MM.1S (cell line): ENCODE results near the gene PSMG3.
A peak's percentile ranks its signal among the peaks of the same experiment; 100 is the strongest.

Experiments
- DNase-seq: peaks from one replicate; pipeline ENCODE4 v3.0.0-alpha.2; 2015
- H2AFZ ChIP-seq: fragments of 300-600 bp; sonication (generic); 2 replicates; pipeline ENCODE4 v1.6.0; 2016; ENCODE audit warnings: antibody characterized with exemption, low read length
- H3F3A ChIP-seq: fragments of 300-600 bp; sonication (generic); 2 replicates; pipeline ENCODE4 v1.6.1; 2016; ENCODE audit warnings: mild to moderate bottlenecking, antibody characterized with exemption, low read length, moderate library complexity, mixed read lengths; ENCODE audit not compliant: insufficient read depth
- H3K27ac ChIP-seq: fragments of 300-600 bp; sonication (generic); 2 replicates; pipeline ENCODE4 v1.5.1; 2016; ENCODE audit warnings: mild to moderate bottlenecking, low read length
- H3K27me3 ChIP-seq: fragments of 300-600 bp; sonication (generic); replicated peaks from 2 replicates; pipeline ENCODE4 v1.6.0; 2016; ENCODE audit warnings: low read length; ENCODE audit not compliant: insufficient read depth
- H3K36me3 ChIP-seq: fragments of 300-600 bp; sonication (generic); replicated peaks from 2 replicates; pipeline ENCODE4 v1.6.1; 2016; ENCODE audit warnings: mild to moderate bottlenecking, low read length, mixed read lengths; ENCODE audit not compliant: insufficient read depth
- H3K4me1 ChIP-seq: fragments of 300-600 bp; sonication (generic); 2 replicates; pipeline ENCODE4 v1.6.1; 2016; ENCODE audit warnings: low read length, mixed read lengths
- H3K4me2 ChIP-seq: fragments of 300-600 bp; sonication (generic); 2 replicates; pipeline ENCODE4 v1.6.0; 2016; ENCODE audit warnings: low read depth, low read length
- H3K4me3 ChIP-seq: fragments of 300-600 bp; sonication (generic); 2 replicates; pipeline ENCODE4 v1.5.1; 2016; ENCODE audit warnings: low read length, mixed read lengths
- H3K79me2 ChIP-seq: fragments of 300-600 bp; sonication (generic); 2 replicates; pipeline ENCODE4 v1.6.1; 2016; ENCODE audit warnings: mixed run types, low read length, mixed read lengths
- H3K9ac ChIP-seq: fragments of 300-600 bp; sonication (generic); 2 replicates; pipeline ENCODE4 v1.6.1; 2016; ENCODE audit warnings: low read length, mixed read lengths
- H3K9me2 ChIP-seq: fragments of 300-600 bp; sonication (generic); replicated peaks from 2 replicates; pipeline ENCODE4 v1.6.1; 2016; ENCODE audit warnings: mild to moderate bottlenecking, low read length, mixed read lengths; ENCODE audit not compliant: insufficient read depth
- H3K9me3 ChIP-seq: fragments of 300-600 bp; sonication (generic); replicated peaks from 2 replicates; pipeline ENCODE4 v1.6.1; 2016; ENCODE audit warnings: mild to moderate bottlenecking, low read length, mixed read lengths; ENCODE audit not compliant: insufficient read depth
- H4K20me1 ChIP-seq: fragments of 300-600 bp; sonication (generic); 2 replicates; pipeline ENCODE4 v1.6.1; 2016; ENCODE audit warnings: mild to moderate bottlenecking, low read length, moderate library complexity, mixed read lengths; ENCODE audit not compliant: insufficient read depth
- EZH2 ChIP-seq: fragments of 300-600 bp; sonication (generic); optimal IDR thresholded peaks from 2 replicates; pipeline ENCODE3; 2017; ENCODE audit warnings: low read depth, mild to moderate bottlenecking, antibody characterized with exemption, low read length, mixed read lengths
- EZH2phosphoT487 ChIP-seq: fragments of 300-600 bp; sonication (generic); IDR thresholded peaks from 2 replicates; pipeline ENCODE4 v1.6.1; 2018; ENCODE audit warnings: antibody characterized with exemption, low read length
- TF ChIP-seq, protein P1 (sequence below): fragments of 300-600 bp; sonication (generic); IDR thresholded peaks from 2 replicates; pipeline ENCODE4 v1.5.1; 2016; ENCODE audit warnings: antibody characterized with exemption, low read length, mixed read lengths

The PSMG3 gene

DNA sequence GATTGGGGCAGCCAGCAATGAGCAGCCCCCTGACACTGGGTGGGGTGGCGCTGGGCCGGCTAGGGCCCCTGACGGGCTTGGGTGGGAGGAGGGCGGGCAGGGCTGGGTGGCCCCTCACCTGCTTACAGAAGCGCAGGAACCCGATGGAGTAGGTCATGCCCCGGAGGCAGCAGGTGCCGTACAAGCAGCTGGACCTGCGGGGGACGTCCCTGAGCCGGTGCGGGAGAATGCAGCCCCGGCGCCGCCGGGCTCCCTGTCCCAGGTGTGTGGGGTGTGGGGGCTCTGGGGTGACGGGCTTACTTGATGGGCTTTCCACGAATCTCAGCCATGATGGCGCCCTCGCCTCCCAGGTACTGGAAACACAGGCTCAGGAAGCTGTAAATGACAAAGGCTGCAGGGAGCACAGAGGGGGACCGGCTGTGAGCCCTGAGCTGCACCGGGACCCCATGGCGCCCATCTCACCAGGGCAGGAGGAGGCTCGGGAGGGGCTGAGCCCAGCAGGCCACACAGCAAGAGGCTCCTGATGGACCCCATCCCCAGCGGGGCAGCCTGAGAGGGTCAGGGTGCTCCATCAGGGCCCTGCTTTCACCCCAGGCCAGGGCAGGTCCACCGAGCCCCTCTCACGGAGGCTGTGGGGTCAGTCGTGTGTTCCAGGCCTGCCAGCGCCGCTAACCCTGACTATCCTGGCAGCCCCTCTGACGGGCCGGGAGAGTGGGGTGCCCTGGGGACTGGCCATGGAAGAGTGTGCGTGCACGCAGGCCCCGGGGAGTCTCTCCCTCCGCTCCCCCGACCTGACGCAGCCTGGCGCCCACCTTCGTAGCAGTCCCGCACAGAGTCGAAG lies 19.6 kb downstream of the PSMG3 start:
- no peak overlapping the region for H3K4me3 ChIP-seq
- no peak overlapping the region for H3K4me2 ChIP-seq
- TF ChIP-seq EZH2: no peak
- no peak for TF ChIP-seq EZH2phosphoT487
- TF ChIP-seq, protein P1, sequence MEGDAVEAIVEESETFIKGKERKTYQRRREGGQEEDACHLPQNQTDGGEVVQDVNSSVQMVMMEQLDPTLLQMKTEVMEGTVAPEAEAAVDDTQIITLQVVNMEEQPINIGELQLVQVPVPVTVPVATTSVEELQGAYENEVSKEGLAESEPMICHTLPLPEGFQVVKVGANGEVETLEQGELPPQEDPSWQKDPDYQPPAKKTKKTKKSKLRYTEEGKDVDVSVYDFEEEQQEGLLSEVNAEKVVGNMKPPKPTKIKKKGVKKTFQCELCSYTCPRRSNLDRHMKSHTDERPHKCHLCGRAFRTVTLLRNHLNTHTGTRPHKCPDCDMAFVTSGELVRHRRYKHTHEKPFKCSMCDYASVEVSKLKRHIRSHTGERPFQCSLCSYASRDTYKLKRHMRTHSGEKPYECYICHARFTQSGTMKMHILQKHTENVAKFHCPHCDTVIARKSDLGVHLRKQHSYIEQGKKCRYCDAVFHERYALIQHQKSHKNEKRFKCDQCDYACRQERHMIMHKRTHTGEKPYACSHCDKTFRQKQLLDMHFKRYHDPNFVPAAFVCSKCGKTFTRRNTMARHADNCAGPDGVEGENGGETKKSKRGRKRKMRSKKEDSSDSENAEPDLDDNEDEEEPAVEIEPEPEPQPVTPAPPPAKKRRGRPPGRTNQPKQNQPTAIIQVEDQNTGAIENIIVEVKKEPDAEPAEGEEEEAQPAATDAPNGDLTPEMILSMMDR: no peak
- no peaks in the 10 kb centered on the region for H3K4me1 ChIP-seq
- H3K36me3 ChIP-seq: no peaks in the 10 kb centered on the region
- no peak overlapping the region for H2AFZ ChIP-seq
- no peak for DNase-seq
- no peak overlapping the region for H3K27ac ChIP-seq
- no peaks in the 10 kb centered on the region for H3K9me3 ChIP-seq
- H3K9me2 ChIP-seq: no peaks in the 10 kb centered on the region
- H3K9ac ChIP-seq: no peak overlapping the region
- peaks cover 41% of the 10 kb centered on the region for H3K27me3 ChIP-seq
- no peaks in the 10 kb centered on the region for H3K79me2 ChIP-seq
- no peaks in the 10 kb centered on the region for H4K20me1 ChIP-seq
- H3F3A ChIP-seq: no peaks in the 10 kb centered on the region

- no peaks in the 10 kb centered on the region for H3K4me1 ChIP-seq
- H4K20me1 ChIP-seq: no peaks in the 10 kb centered on the region
- H3F3A ChIP-seq: no peaks in the 10 kb centered on the region
- H3K9ac ChIP-seq: no peak overlapping the region
- no peak overlapping the region for H3K4me2 ChIP-seq
- DNase-seq: no peak
- peaks cover 34% of the 10 kb centered on the region for H3K27me3 ChIP-seq
- no peaks in the 10 kb centered on the region for H3K9me2 ChIP-seq
- H3K79me2 ChIP-seq: no peaks in the 10 kb centered on the region
- no peak overlapping the region for H2AFZ ChIP-seq
- H3K9me3 ChIP-seq: no peaks in the 10 kb centered on the region
- H3K4me3 ChIP-seq: no peak overlapping the region
- H3K36me3 ChIP-seq: no peaks in the 10 kb centered on the region
- no peak overlapping the region for H3K27ac ChIP-seq
- TF ChIP-seq EZH2: no peak
These were observed 20.4 kb downstream of the PSMG3 start for GRCh38 chr7:1549357-1550004.

- H3K4me2 ChIP-seq: no peak overlapping the region
- H4K20me1 ChIP-seq: no peaks in the 10 kb centered on the region
- H3K27me3 ChIP-seq: peaks cover 32% of the 10 kb centered on the region
- TF ChIP-seq, protein P1: no peak
- TF ChIP-seq EZH2phosphoT487 (no peak), EZH2 (no peak)
- no peaks in the 10 kb centered on the region for H3K9me3 ChIP-seq
- no peaks in the 10 kb centered on the region for H3K4me1 ChIP-seq
- no peaks in the 10 kb centered on the region for H3K9me2 ChIP-seq
- H3K4me3 ChIP-seq: no peak overlapping the region
- no peak overlapping the region for H3K9ac ChIP-seq
- no peak overlapping the region for H2AFZ ChIP-seq
- no peaks in the 10 kb centered on the region for H3F3A ChIP-seq
- no peak overlapping the region for H3K27ac ChIP-seq
- no peaks in the 10 kb centered on the region for H3K79me2 ChIP-seq
- no peaks in the 10 kb centered on the region for H3K36me3 ChIP-seq
- no peak for DNase-seq
These were observed 20.9 kb downstream of the PSMG3 start for GRCh38 chr7:1548944-1549343.

DNA sequence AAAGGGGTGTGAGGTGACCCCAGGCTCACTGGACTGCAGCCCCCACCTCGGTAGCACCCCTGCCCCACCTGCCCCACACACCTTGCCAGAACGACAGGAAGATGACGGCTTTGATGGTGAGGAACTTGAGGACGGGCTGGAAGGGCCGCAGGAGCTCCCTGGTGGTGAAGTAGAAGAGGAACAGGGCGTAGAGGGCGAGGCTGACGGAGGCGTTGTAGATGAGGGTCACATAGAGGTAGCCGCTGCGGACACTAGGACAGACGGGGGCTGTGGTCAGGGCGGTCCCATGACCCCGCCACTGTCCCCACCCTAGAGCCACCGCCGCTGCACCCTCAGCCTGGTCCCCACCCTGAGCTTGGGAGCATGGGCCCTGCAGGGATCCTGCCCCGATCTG lies 21.4 kb downstream of the PSMG3 start:
- no peaks in the 10 kb centered on the region for H3K4me1 ChIP-seq
- no peak overlapping the region for H3K4me3 ChIP-seq
- H3K9me2 ChIP-seq: no peaks in the 10 kb centered on the region
- no peak overlapping the region for H3K4me2 ChIP-seq
- DNase-seq: peak; percentile 37
- TF ChIP-seq, protein P1: peak; percentile 27
- no peak for TF ChIP-seq EZH2phosphoT487
- H3F3A ChIP-seq: no peaks in the 10 kb centered on the region
- H3K36me3 ChIP-seq: no peaks in the 10 kb centered on the region
- H3K27ac ChIP-seq: no peak overlapping the region
- no peaks in the 10 kb centered on the region for H3K79me2 ChIP-seq
- H3K27me3 ChIP-seq: peaks cover 31% of the 10 kb centered on the region
- no peaks in the 10 kb centered on the region for H3K9me3 ChIP-seq
- H2AFZ ChIP-seq: no peak overlapping the region
- no peaks in the 10 kb centered on the region for H4K20me1 ChIP-seq
- no peak overlapping the region for H3K9ac ChIP-seq
